ENCODE measurements around the gene IL5.
A peak's percentile ranks its signal among the peaks of the same experiment; 100 is the strongest.
"Not testable (repeated sequence)": the region's sequence is repeated elsewhere in the genome, so short reads cannot be mapped to it uniquely, and the experiment has no call there.

Gene IL5

DNA sequence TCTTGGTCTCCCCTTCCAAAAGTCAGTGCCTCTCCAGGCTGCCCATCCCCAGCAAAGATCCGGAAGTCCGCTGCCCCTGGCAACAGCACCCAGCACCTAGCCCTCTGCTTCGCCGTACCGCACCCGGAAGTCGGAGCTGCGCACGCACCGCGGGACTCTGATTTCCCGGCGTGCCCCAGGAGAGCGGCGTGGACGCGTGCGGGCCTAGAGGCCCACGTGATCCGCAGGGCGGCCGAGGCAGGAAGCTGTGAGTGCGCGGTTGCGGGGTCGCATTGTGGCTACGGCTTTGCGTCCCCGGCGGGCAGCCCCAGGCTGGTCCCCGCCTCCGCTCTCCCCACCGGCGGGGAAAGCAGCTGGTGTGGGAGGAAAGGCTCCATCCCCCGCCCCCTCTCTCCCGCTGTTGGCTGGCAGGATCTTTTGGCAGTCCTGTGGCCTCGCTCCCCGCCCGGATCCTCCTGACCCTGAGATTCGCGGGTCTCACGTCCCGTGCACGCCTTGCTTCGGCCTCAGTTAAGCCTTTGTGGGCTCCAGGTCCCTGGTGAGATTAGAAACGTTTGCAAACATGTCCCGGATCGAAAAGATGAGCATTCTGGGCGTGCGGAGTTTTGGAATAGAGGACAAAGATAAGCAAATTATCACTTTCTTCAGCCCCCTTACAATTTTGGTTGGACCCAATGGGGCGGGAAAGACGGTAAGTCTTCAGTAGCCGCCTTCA lies 13.6 kb upstream of the IL5 start, which contains the start of gene RAD50:
Gene RAD50, plus strand, starts transcription at position 215 of the 715 bp plus-strand sequence. Its CDS starts 348 bp downstream, at position 563.
- H3K4me1 ChIP-seq (ENCODE audit: control insufficient read depth, insufficient read depth, low read length) = no peaks in the 10 kb centered on the region
- peak within 1 kb of the TSS; percentile 84 for H3K9ac ChIP-seq (ENCODE audit: low read length)
- H3K27me3 ChIP-seq (ENCODE audit: control insufficient read depth, insufficient read depth, low read length) = no peaks in the 10 kb centered on the region

GRCh38 chr5:132556153-132556762 lies 12.9 kb upstream of the IL5 start:
- H3K36me3 ChIP-seq (ENCODE audit: control insufficient read depth, insufficient read depth, low read length) = no peaks in the 10 kb centered on the region
- H3K9ac ChIP-seq (ENCODE audit: low read length) = peak overlapping the region; percentile 84
- no peaks in the 10 kb centered on the region for H3K9me3 ChIP-seq (ENCODE audit: control insufficient read depth, low read length)
- no peaks in the 10 kb centered on the region for H3K27me3 ChIP-seq (ENCODE audit: control insufficient read depth, insufficient read depth, low read length)
- H3K4me1 ChIP-seq (ENCODE audit: control insufficient read depth, insufficient read depth, low read length) = no peaks in the 10 kb centered on the region
- peak overlapping the region; percentile 53 for H3K4me3 ChIP-seq (ENCODE audit: low read length)

More for the DNA sequence above, 13.6 kb upstream of the IL5 start, which contains the start of gene RAD50:
- H3K4me3 ChIP-seq (ENCODE audit: low read length) = peak within 1 kb of the TSS; percentile 53
- peaks cover 4% of the 10 kb centered on the region for H3K36me3 ChIP-seq (ENCODE audit: control insufficient read depth, insufficient read depth, low read length)
- no peaks in the 10 kb centered on the region for H3K9me3 ChIP-seq (ENCODE audit: control insufficient read depth, low read length)

- no peaks in the 10 kb centered on the region for H3K9me3 ChIP-seq (ENCODE audit: control insufficient read depth, low read length)
- no peak overlapping the region for H3K4me3 ChIP-seq (ENCODE audit: low read length)
- no peaks in the 10 kb centered on the region for H3K4me1 ChIP-seq (ENCODE audit: control insufficient read depth, insufficient read depth, low read length)
- no peaks in the 10 kb centered on the region for H3K27me3 ChIP-seq (ENCODE audit: control insufficient read depth, insufficient read depth, low read length)
- no peaks in the 10 kb centered on the region for H3K36me3 ChIP-seq (ENCODE audit: control insufficient read depth, insufficient read depth, low read length)
- no peak overlapping the region for H3K9ac ChIP-seq (ENCODE audit: low read length)
Measured at GRCh38 chr5:132549576-132549975, 6.3 kb upstream of the IL5 start.

DNA sequence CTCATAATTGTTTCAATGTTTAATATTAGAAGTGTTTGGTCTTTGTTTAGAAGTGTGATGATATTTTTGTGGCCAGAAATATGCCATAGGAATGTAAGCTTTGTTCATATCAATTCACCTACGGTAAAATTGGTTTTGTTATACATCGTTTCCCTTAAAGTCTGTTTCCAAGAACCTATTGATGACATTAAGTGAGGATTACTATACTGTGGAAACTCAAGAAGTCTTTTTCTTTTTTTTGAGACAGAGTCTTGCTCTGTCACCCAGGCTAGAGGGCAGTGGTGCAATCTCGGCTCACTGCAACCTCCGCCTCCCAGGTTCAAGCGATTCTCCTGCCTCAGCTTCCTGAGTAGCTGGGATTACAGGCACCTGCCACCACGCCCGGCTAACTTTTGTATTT lies 5.5 kb upstream of the IL5 start:
- not testable (repeated sequence) for H3K4me1 ChIP-seq (ENCODE audit: control insufficient read depth, insufficient read depth, low read length); H3K36me3 ChIP-seq (ENCODE audit: control insufficient read depth, insufficient read depth, low read length); H3K27me3 ChIP-seq (ENCODE audit: control insufficient read depth, insufficient read depth, low read length); H3K9ac ChIP-seq (ENCODE audit: low read length); H3K4me3 ChIP-seq (ENCODE audit: low read length); H3K9me3 ChIP-seq (ENCODE audit: control insufficient read depth, low read length)

DNA sequence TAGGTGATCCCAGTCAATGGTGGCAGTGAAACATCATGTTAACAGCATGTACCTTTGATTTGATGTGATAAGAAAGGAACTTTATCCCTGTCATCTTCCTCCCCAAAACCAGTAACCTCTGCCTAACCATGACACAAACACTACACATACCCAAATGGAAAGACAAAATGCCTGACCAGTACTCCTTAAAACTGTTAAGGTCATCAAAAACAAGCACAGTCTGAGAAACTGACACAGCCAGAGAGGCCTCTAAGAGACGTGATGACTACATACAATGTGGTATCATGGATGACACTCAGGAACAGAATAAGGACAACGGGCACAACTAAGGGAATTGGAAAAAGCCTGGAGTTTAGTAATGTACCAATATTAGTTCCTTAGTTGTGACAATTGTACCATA lies 3.9 kb upstream of the IL5 start:
- no peak overlapping the region for H3K4me3 ChIP-seq (ENCODE audit: low read length)
- H3K4me1 ChIP-seq (ENCODE audit: control insufficient read depth, insufficient read depth, low read length) = no peaks in the 10 kb centered on the region
- H3K9me3 ChIP-seq (ENCODE audit: control insufficient read depth, low read length) = no peaks in the 10 kb centered on the region
- no peaks in the 10 kb centered on the region for H3K36me3 ChIP-seq (ENCODE audit: control insufficient read depth, insufficient read depth, low read length)
- H3K9ac ChIP-seq (ENCODE audit: low read length) = no peak overlapping the region
- H3K27me3 ChIP-seq (ENCODE audit: control insufficient read depth, insufficient read depth, low read length) = no peaks in the 10 kb centered on the region

DNA sequence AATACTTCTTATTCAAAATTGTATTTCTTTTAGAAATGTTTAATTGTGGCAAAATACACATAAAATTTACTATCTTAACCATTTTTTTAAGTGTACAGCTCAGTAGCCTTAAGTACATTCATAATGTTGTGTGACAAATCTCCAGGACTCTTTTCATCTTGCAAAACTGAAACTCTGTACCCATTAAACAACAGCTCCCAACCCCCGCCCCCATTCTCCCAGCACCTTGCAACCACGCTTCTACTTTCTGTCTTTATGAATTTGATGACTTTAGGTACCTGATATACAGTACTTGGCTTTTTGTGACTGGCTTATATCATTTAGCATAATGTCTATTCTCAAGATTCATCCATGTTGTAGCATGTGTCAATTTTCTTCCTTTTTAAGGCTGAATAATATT lies 2.8 kb upstream of the IL5 start:
- Histone ChIP-seq H3K36me3 (ENCODE audit: control insufficient read depth, insufficient read depth, low read length) (no peaks in the 10 kb centered on the region), H3K27me3 (ENCODE audit: control insufficient read depth, insufficient read depth, low read length) (no peaks in the 10 kb centered on the region), H3K9ac (ENCODE audit: low read length) (no peak overlapping the region), H3K9me3 (ENCODE audit: control insufficient read depth, low read length) (no peaks in the 10 kb centered on the region), H3K4me1 (ENCODE audit: control insufficient read depth, insufficient read depth, low read length) (no peaks in the 10 kb centered on the region), H3K4me3 (ENCODE audit: low read length) (no peak overlapping the region)

GRCh38 chr5:132540764-132541163 lies 2.6 kb downstream of the IL5 start:
- H3K4me3 ChIP-seq (ENCODE audit: low read length) = no peak overlapping the region
- H3K4me1 ChIP-seq (ENCODE audit: control insufficient read depth, insufficient read depth, low read length) = no peaks in the 10 kb centered on the region
- no peaks in the 10 kb centered on the region for H3K27me3 ChIP-seq (ENCODE audit: control insufficient read depth, insufficient read depth, low read length)
- no peak overlapping the region for H3K9ac ChIP-seq (ENCODE audit: low read length)
- H3K9me3 ChIP-seq (ENCODE audit: control insufficient read depth, low read length) = no peaks in the 10 kb centered on the region
- H3K36me3 ChIP-seq (ENCODE audit: control insufficient read depth, insufficient read depth, low read length) = no peaks in the 10 kb centered on the region

- no peaks in the 10 kb centered on the region for H3K27me3 ChIP-seq (ENCODE audit: control insufficient read depth, insufficient read depth, low read length)
- H3K4me3 ChIP-seq (ENCODE audit: low read length) = no peak overlapping the region
- H3K9me3 ChIP-seq (ENCODE audit: control insufficient read depth, low read length) = no peaks in the 10 kb centered on the region
- no peak overlapping the region for H3K9ac ChIP-seq (ENCODE audit: low read length)
- H3K36me3 ChIP-seq (ENCODE audit: control insufficient read depth, insufficient read depth, low read length) = no peaks in the 10 kb centered on the region
- no peaks in the 10 kb centered on the region for H3K4me1 ChIP-seq (ENCODE audit: control insufficient read depth, insufficient read depth, low read length)
Measured at GRCh38 chr5:132540149-132540548, 3.2 kb downstream of the IL5 start.

DNA sequence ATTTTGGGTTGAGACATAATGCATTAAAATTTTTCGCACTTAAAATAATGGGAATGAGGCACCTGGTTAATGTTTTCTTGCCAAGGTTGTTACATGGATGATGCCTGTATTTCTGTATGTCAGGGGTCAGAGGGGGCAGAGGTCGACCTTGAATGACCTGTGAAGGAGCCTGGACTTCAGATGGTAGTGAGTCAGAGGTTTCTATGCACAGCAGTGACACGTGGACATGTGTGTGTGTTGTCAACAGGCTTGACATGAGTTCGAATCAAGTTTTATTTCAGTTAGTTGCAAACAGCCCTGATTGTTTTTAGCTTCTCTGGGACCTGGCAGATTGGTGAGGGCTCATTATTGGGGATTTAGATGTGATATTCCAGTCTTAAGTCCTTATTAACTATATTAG lies 3.6 kb downstream of the IL5 start:
- Histone ChIP-seq H3K9ac (ENCODE audit: low read length) (no peak overlapping the region), H3K4me3 (ENCODE audit: low read length) (no peak overlapping the region), H3K4me1 (ENCODE audit: control insufficient read depth, insufficient read depth, low read length) (no peaks in the 10 kb centered on the region), H3K27me3 (ENCODE audit: control insufficient read depth, insufficient read depth, low read length) (no peaks in the 10 kb centered on the region), H3K9me3 (ENCODE audit: control insufficient read depth, low read length) (no peaks in the 10 kb centered on the region), H3K36me3 (ENCODE audit: control insufficient read depth, insufficient read depth, low read length) (no peaks in the 10 kb centered on the region)

DNA sequence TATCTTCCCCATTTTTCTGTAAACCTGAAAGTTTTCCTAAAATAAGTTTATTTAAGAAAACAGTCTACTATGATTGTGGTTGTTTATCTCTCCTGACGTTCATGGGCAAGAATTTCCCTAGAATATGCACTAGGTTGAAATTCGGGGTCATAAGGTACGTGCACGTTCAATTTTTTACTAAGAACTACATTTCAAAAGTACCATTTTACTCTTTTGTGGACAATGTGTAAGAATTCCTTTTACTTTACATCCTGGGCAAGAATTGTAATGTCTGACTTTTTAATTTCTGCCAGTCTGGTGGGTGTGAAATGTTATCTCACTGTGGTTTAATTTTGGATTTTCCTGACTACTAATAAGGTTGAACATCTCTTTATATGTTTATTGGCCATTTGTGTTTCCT lies 12.4 kb downstream of the IL5 start:
- H3K9me3 ChIP-seq (ENCODE audit: control insufficient read depth, low read length) = no peaks in the 10 kb centered on the region
- peaks cover 13% of the 10 kb centered on the region for H3K4me1 ChIP-seq (ENCODE audit: control insufficient read depth, insufficient read depth, low read length)
- no peaks in the 10 kb centered on the region for H3K27me3 ChIP-seq (ENCODE audit: control insufficient read depth, insufficient read depth, low read length)
- no peaks in the 10 kb centered on the region for H3K36me3 ChIP-seq (ENCODE audit: control insufficient read depth, insufficient read depth, low read length)
- no peak overlapping the region for H3K4me3 ChIP-seq (ENCODE audit: low read length)
- no peak overlapping the region for H3K9ac ChIP-seq (ENCODE audit: low read length)

DNA sequence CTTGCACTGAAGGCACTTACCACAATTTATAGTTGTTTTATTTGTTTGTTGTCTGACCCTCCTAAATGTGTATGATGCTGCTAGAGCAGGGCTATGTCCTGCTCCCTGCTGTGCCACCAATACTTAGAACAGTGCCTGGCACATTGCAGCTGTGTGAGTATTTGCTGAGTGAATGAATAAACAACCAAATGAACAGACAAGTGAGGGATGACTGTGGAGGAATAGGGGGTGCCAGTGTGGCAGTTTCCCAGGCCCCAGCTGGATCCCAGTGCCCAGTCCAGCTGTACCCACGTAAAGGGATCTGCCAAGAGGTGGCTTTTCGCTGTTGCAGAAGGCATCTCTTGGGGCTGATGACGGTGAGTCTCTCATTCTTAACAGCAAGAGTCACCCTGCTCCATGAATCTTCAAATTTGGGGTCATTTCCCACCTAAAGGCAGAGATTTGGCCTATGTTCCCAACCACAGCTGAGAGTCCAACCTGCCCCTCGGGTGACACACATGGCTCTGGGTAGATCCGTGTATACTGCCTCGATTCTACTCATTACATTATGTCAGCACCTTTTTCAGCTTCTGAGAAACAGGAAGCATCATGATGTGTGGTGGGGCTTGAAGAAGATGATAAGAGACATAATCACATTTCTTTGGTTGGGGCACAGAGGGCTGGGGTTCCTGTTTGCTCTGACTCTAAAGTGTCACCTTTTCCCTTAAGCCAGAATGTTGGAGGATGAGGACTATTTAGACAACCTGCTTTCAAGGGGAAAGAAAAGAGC lies 14.3 kb downstream of the IL5 start:
- Histone ChIP-seq H3K36me3 (ENCODE audit: control insufficient read depth, insufficient read depth, low read length) (no peaks in the 10 kb centered on the region), H3K9ac (ENCODE audit: low read length) (no peak overlapping the region), H3K4me3 (ENCODE audit: low read length) (no peak overlapping the region), H3K9me3 (ENCODE audit: control insufficient read depth, low read length) (no peaks in the 10 kb centered on the region), H3K27me3 (ENCODE audit: control insufficient read depth, insufficient read depth, low read length) (no peaks in the 10 kb centered on the region), H3K4me1 (ENCODE audit: control insufficient read depth, insufficient read depth, low read length) (peaks cover 13% of the 10 kb centered on the region)

- Histone ChIP-seq H3K27me3 (ENCODE audit: control insufficient read depth, insufficient read depth, low read length) (no peaks in the 10 kb centered on the region), H3K36me3 (ENCODE audit: control insufficient read depth, insufficient read depth, low read length) (no peaks in the 10 kb centered on the region)
Measured at GRCh38 chr5:132528021-132528420, 15.3 kb downstream of the IL5 start.

More at GRCh38 chr5:132528021-132528420, 15.3 kb downstream of the IL5 start:
- peaks cover 13% of the 10 kb centered on the region for H3K4me1 ChIP-seq (ENCODE audit: control insufficient read depth, insufficient read depth, low read length)
- H3K4me3 ChIP-seq (ENCODE audit: low read length) = no peak overlapping the region
- no peak overlapping the region for H3K9ac ChIP-seq (ENCODE audit: low read length)
- H3K9me3 ChIP-seq (ENCODE audit: control insufficient read depth, low read length) = no peaks in the 10 kb centered on the region
